Parathyroid adenoma (tissue), 2 donors: ENCODE data around the gene ZNF346.
A peak's percentile ranks its signal among the peaks of the same experiment; 100 is the strongest.

Experiments used
- H2AFZ ChIP-seq: fragments of 300-600 bp; sonication (generic); one replicate; pipeline ENCODE4 v1.7.0; 2017; ENCODE audit warnings: antibody characterized with exemption, mild to moderate bottlenecking
- H3K27ac ChIP-seq: fragments of 300-600 bp; sonication (generic); one replicate; pipeline ENCODE4 v1.7.0; 2017
- H3K27me3 ChIP-seq: fragments of 300-600 bp; sonication (generic); one replicate; pipeline ENCODE4 v1.7.0; 2017; ENCODE audit warnings: low read length; ENCODE audit not compliant: control insufficient read depth, insufficient read depth
- H3K36me3 ChIP-seq: fragments of 300-600 bp; sonication (generic); one replicate; pipeline ENCODE4 v1.7.0; 2017; ENCODE audit warnings: low read length; ENCODE audit not compliant: control insufficient read depth, insufficient read depth
- H3K4me1 ChIP-seq: fragments of 300-600 bp; sonication (generic); one replicate; pipeline ENCODE4 v1.7.0; 2017; ENCODE audit warnings: control low read depth
- H3K4me2 ChIP-seq: fragments of 300-600 bp; sonication (generic); one replicate; pipeline ENCODE4 v1.7.0; 2017; ENCODE audit warnings: low read length
- H3K4me3 ChIP-seq: fragments of 300-600 bp; sonication (generic); one replicate; pipeline ENCODE4 v1.7.0; 2017; ENCODE audit warnings: low read depth, low read length
- H3K79me2 ChIP-seq: fragments of 300-600 bp; sonication (generic); one replicate; pipeline ENCODE4 v1.7.0; 2017; ENCODE audit warnings: control low read depth
- H3K9ac ChIP-seq: fragments of 300-600 bp; sonication (generic); one replicate; pipeline ENCODE4 v1.7.0; 2017; ENCODE audit warnings: mild to moderate bottlenecking
- H3K9me3 ChIP-seq: fragments of 300-600 bp; sonication (generic); one replicate; pipeline ENCODE4 v1.7.0; 2017; ENCODE audit warnings: low read length; ENCODE audit not compliant: control insufficient read depth
- CTCF ChIP-seq: fragments of 300-600 bp; sonication (generic); IDR thresholded peaks from one replicate; pipeline ENCODE4 v1.7.0; 2017; ENCODE audit warnings: antibody characterized with exemption, mild to moderate bottlenecking
- donor health status: primary hyperparathyroidism.

Gene ZNF346

GRCh38 chr5:177003649-177004048 is 18.8 kb upstream of the ZNF346 start:
- no peak overlapping the region for H3K9ac ChIP-seq
- H3K4me3 ChIP-seq, result no peak overlapping the region
- H3K36me3 ChIP-seq, result no peaks in the 10 kb centered on the region
- no peak overlapping the region for H2AFZ ChIP-seq
- TF ChIP-seq CTCF, result no peak
- H3K4me1 ChIP-seq, result peaks cover 2% of the 10 kb centered on the region
- no peak overlapping the region for H3K27ac ChIP-seq
- no peaks in the 10 kb centered on the region for H3K27me3 ChIP-seq
- H3K9me3 ChIP-seq, result no peaks in the 10 kb centered on the region
- peaks cover 48% of the 10 kb centered on the region for H3K79me2 ChIP-seq
- no peak overlapping the region for H3K4me2 ChIP-seq

GRCh38 chr5:177004961-177005360 is 17.5 kb upstream of the ZNF346 start:
- Histone ChIP-seq H2AFZ (no peak overlapping the region), H3K36me3 (no peaks in the 10 kb centered on the region), H3K4me1 (peaks cover 2% of the 10 kb centered on the region), H3K4me3 (peak overlapping the region; percentile 91), H3K27ac (no peak overlapping the region), H3K27me3 (no peaks in the 10 kb centered on the region), H3K4me2 (peak overlapping the region; percentile 70), H3K9me3 (no peaks in the 10 kb centered on the region), H3K79me2 (peaks cover 36% of the 10 kb centered on the region), H3K9ac (no peak overlapping the region)
- TF ChIP-seq CTCF, result no peak

- peak overlapping the region; percentile 70 for H3K4me2 ChIP-seq
- H3K9me3 ChIP-seq, result no peaks in the 10 kb centered on the region
- peak overlapping the region; percentile 89 for H2AFZ ChIP-seq
- no peaks in the 10 kb centered on the region for H3K27me3 ChIP-seq
- peak overlapping the region; percentile 91 for H3K4me3 ChIP-seq
- peak overlapping the region; percentile 93 for H3K27ac ChIP-seq
- peak; percentile 60 for TF ChIP-seq CTCF
- H3K79me2 ChIP-seq, result peaks cover 28% of the 10 kb centered on the region
- no peaks in the 10 kb centered on the region for H3K36me3 ChIP-seq
- peaks cover 2% of the 10 kb centered on the region for H3K4me1 ChIP-seq
- peak overlapping the region; percentile 73 for H3K9ac ChIP-seq
These were observed 16.8 kb upstream of the ZNF346 start for GRCh38 chr5:177005619-177006264.

- Histone ChIP-seq H3K27me3 (no peaks in the 10 kb centered on the region), H3K27ac (peak within 1 kb of the TSS; percentile 93), H2AFZ (peak within 1 kb of the TSS; percentile 89), H3K9me3 (no peaks in the 10 kb centered on the region), H3K4me1 (peaks cover 2% of the 10 kb centered on the region), H3K9ac (peak within 1 kb of the TSS; percentile 73), H3K36me3 (no peaks in the 10 kb centered on the region), H3K4me2 (peak within 1 kb of the TSS; percentile 70), H3K4me3 (peak within 1 kb of the TSS; percentile 91), H3K79me2 (peaks cover 22% of the 10 kb centered on the region)
- TF ChIP-seq CTCF, result no peak
These were observed 16.1 kb upstream of the ZNF346 start, which contains the start of gene UIMC1 for GRCh38 chr5:177006265-177006972. UIMC1 (minus strand) TSS chr5:177006779; CDS start chr5:176982615, 24,164 bp downstream.
